Neuronal stem cell (in vitro differentiated cells): ENCODE measurements around the gene PIP5K1C.

Source experiments
- DNase-seq: peaks from one replicate; pipeline ENCODE4 v3.0.0-alpha.2; 2013; ENCODE audit warnings: low spot score
- H2AFZ ChIP-seq: one replicate; pipeline ENCODE4 v1.6.1; 2013; ENCODE audit warnings: mild to moderate bottlenecking, low read length, inconsistent platforms
- H2AK5ac ChIP-seq: 2 replicates; pipeline ENCODE4 v1.6.1; 2013; ENCODE audit warnings: low read depth, mild to moderate bottlenecking, inconsistent platforms, low read length, moderate library complexity, mixed read lengths
- H2BK120ac ChIP-seq: 2 replicates; pipeline ENCODE4 v1.6.1; 2013; ENCODE audit warnings: low read depth, mild to moderate bottlenecking, inconsistent platforms, low read length, moderate library complexity, mixed read lengths
- H2BK12ac ChIP-seq: one replicate; pipeline ENCODE4 v1.6.1; 2013; ENCODE audit warnings: low read length, inconsistent platforms
- H2BK15ac ChIP-seq: 2 replicates; pipeline ENCODE4 v1.6.1; 2013; ENCODE audit warnings: mild to moderate bottlenecking, low read length, inconsistent platforms, mixed read lengths
- H2BK5ac ChIP-seq: one replicate; pipeline ENCODE4 v1.6.1; 2013; ENCODE audit warnings: inconsistent platforms, mild to moderate bottlenecking, low read length, moderate library complexity
- H3K14ac ChIP-seq: one replicate; pipeline ENCODE4 v1.6.1; 2013; ENCODE audit warnings: low read length, inconsistent platforms
- H3K18ac ChIP-seq: 2 replicates; pipeline ENCODE4 v1.6.1; 2013; ENCODE audit warnings: low read length, inconsistent platforms
- H3K23ac ChIP-seq: 2 replicates; pipeline ENCODE4 v1.6.1; 2013; ENCODE audit warnings: low read depth, mild to moderate bottlenecking, mixed read lengths, low read length, inconsistent platforms; ENCODE audit not compliant: poor library complexity
- H3K27ac ChIP-seq: replicated peaks from 3 replicates; pipeline ENCODE4 v1.5.1; 2013; ENCODE audit warnings: low read length, inconsistent platforms
- H3K27me3 ChIP-seq, 3 experiments: 2 replicates each; pipeline ENCODE4 v1.6.1; 2013; ENCODE audit warnings: low read length in 3 of 3, mild to moderate bottlenecking in 2 of 3, inconsistent platforms in 1 of 3, low read depth in 1 of 3, mixed read lengths in 1 of 3, moderate library complexity in 1 of 3; ENCODE audit not compliant: control insufficient read depth in 3 of 3, insufficient read depth in 3 of 3
- H3K36me3 ChIP-seq, 2 donors: replicated peaks in 1 of 2; 2 replicates each; pipeline ENCODE4 v1.6.1; 2013; ENCODE audit warnings: low read length in 2 of 2; ENCODE audit not compliant: control insufficient read depth in 2 of 2, insufficient read depth in 2 of 2
- H3K4ac ChIP-seq: 2 replicates; pipeline ENCODE4 v1.6.1; 2013; ENCODE audit warnings: inconsistent platforms, mild to moderate bottlenecking, low read length, moderate library complexity
- H3K4me1 ChIP-seq, 2 donors: 1 replicate in 1 of 2; 2 replicates in 1 of 2; pipeline ENCODE4 v1.6.1; 2013; ENCODE audit warnings: low read length in 2 of 2, low read depth in 1 of 2; ENCODE audit not compliant: control insufficient read depth in 2 of 2, insufficient read depth in 1 of 2
- H3K4me2 ChIP-seq: one replicate; pipeline ENCODE4 v1.6.1; 2013; ENCODE audit warnings: mild to moderate bottlenecking, low read length, inconsistent platforms; ENCODE audit not compliant: insufficient read depth, poor library complexity, severe bottlenecking
- H3K4me3 ChIP-seq, 2 donors: 2 replicates each; pipeline ENCODE4 v1.5.1; 2013; ENCODE audit warnings: low read length in 2 of 2, mild to moderate bottlenecking in 2 of 2, inconsistent platforms in 1 of 2, moderate library complexity in 1 of 2
- H3K79me1 ChIP-seq: one replicate; pipeline ENCODE4 v1.6.1; 2013; ENCODE audit warnings: low read depth, mild to moderate bottlenecking, inconsistent platforms, low read length, moderate library complexity
- H3K9ac ChIP-seq: one replicate; pipeline ENCODE4 v1.6.1; 2013; ENCODE audit warnings: mild to moderate bottlenecking, low read depth, low read length, inconsistent platforms; ENCODE audit not compliant: poor library complexity
- H3K9me3 ChIP-seq, 2 donors: replicated peaks in 1 of 2; 2 replicates each; pipeline versions ENCODE3 to v1.6.1; 2013; ENCODE audit warnings: low read length in 2 of 2, mild to moderate bottlenecking in 2 of 2, inconsistent platforms in 1 of 2, low read depth in 1 of 2, mixed read lengths in 1 of 2, moderate library complexity in 1 of 2; ENCODE audit not compliant: control insufficient read depth in 2 of 2, insufficient read depth in 1 of 2
- H4K8ac ChIP-seq: one replicate; pipeline ENCODE4 v1.6.1; 2013; ENCODE audit warnings: low read depth, mild to moderate bottlenecking, inconsistent platforms, low read length, moderate library complexity
- H4K91ac ChIP-seq: one replicate; pipeline ENCODE4 v1.6.1; 2013; ENCODE audit warnings: low read length, low read depth, mild to moderate bottlenecking, inconsistent platforms; ENCODE audit not compliant: poor library complexity
- WGBS, 2 donors: extraction: QIAGEN DNeasy Blood & Tissue Kit; methylation state at CpG; one replicate each; pipeline ENCODE4 v1.1.7; 2013; ENCODE audit warnings: missing lambda C conversion rate in 2 of 2, mixed read lengths in 1 of 2; ENCODE audit not compliant: insufficient read length in 2 of 2, insufficient replicate concordance in 1 of 2; ENCODE audit errors: extremely low coverage in 2 of 2; 5-methylcytosine and 5-hydroxymethylcytosine counted together

Gene PIP5K1C

DNA sequence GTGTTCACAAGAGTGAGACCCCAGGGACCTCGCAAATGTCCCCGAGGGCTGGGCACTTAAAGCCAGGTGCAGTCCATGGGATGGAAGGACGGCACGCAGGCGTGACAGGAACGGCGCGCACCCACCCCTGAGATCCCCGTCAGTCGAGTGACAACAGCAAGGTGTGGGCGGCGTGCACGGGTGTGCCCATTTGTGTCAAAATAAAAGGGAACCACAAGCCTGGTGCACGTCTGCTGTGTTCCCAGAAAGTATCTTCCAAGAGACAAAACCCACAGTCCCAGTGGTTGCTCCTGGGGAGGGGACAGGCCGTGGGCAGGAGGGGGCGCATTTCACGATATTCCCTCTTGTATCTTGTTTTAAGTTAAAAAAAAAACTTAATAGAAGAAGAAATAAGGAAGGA lies 58.0 kb downstream of the PIP5K1C start:
- H3K4ac ChIP-seq = no peak overlapping the region
- no peak overlapping the region for H4K91ac ChIP-seq
- H3K27ac ChIP-seq = no peak overlapping the region
- no peak overlapping the region for H3K18ac ChIP-seq
- H3K9me3 ChIP-seq = no peaks in the 10 kb centered on the region
- H3K14ac ChIP-seq = no peak overlapping the region
- peaks cover 19 to 48% of the 10 kb centered on the region in 2 donors for H3K36me3 ChIP-seq
- no peaks in the 10 kb centered on the region for H3K4me1 ChIP-seq
- H2BK120ac ChIP-seq = no peak overlapping the region
- WGBS, 2 donors = no CpG with 5 or more reads among the region's 17 CpGs
- H2AFZ ChIP-seq = no peak overlapping the region
- H3K27me3 ChIP-seq = no peaks in the 10 kb centered on the region
- peaks cover 2% of the 10 kb centered on the region for H3K79me1 ChIP-seq
- H4K8ac ChIP-seq = no peak overlapping the region
- no peak overlapping the region for H3K4me2 ChIP-seq
- no peak overlapping the region for H2BK5ac ChIP-seq
- peak overlapping the region; percentile 44 for H3K23ac ChIP-seq
- H2BK12ac ChIP-seq = no peak overlapping the region
- no peak for DNase-seq
- no peak overlapping the region for H2AK5ac ChIP-seq
- H3K4me3 ChIP-seq = no peak overlapping the region
- H3K9ac ChIP-seq = no peak overlapping the region
- no peak overlapping the region for H2BK15ac ChIP-seq

DNA sequence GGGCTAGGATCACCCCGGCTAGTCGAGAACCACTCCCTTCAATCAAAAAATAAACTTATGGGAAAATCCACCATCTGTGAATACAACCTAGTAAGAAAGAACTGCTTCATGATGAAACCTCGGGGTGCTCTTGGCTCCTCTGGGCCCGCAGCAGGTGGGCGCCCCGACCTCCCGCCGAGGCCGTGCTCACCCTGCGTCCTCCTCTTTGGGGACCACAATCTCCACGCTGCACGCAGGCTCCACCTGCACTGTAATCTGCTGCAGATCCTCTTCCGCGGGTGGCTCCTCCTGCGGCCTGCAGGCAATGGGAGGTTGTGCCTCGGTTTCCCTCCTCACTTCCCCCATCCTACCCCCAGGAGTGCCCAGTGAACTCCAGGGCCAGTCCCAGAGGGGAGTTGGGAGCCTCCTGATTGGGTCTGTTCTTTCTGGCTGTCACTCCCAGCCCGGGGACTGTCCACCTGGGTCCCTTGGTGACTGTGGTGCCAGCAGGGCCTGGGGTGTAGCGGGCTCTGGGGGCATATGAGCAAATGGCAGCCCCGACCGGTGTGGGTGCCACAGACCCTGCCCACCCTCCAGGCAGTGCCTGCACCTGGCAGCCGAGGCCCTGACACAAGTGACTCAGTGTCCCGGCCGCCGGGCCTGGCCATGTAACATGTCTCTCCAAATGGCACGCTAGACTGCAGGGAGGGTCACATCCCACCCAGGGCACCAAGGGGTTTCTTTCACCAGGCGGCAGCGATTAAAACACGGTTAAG lies 58.6 kb downstream of the PIP5K1C start:
- Histone ChIP-seq H2AK5ac (no peak overlapping the region), H3K4me1 (no peaks in the 10 kb centered on the region), H2BK5ac (no peak overlapping the region), H3K79me1 (peaks cover 2% of the 10 kb centered on the region), H3K4ac (no peak overlapping the region), H4K91ac (no peak overlapping the region), H3K9me3 (no peaks in the 10 kb centered on the region), H3K14ac (no peak overlapping the region), H3K36me3 (peaks cover 21 to 47% of the 10 kb centered on the region in 2 donors), H3K4me3 (no peak overlapping the region), H3K27me3 (no peaks in the 10 kb centered on the region), H3K9ac (no peak overlapping the region), H4K8ac (no peak overlapping the region), H3K23ac (peak overlapping the region; percentile 44), H3K27ac (no peak overlapping the region), H3K18ac (no peak overlapping the region), H2BK15ac (no peak overlapping the region), H2BK120ac (no peak overlapping the region), H2AFZ (no peak overlapping the region), H2BK12ac (no peak overlapping the region), H3K4me2 (no peak overlapping the region)
- DNase-seq = no peak
- WGBS, 2 donors = no CpG with 5 or more reads among the region's 28 CpGs

DNA sequence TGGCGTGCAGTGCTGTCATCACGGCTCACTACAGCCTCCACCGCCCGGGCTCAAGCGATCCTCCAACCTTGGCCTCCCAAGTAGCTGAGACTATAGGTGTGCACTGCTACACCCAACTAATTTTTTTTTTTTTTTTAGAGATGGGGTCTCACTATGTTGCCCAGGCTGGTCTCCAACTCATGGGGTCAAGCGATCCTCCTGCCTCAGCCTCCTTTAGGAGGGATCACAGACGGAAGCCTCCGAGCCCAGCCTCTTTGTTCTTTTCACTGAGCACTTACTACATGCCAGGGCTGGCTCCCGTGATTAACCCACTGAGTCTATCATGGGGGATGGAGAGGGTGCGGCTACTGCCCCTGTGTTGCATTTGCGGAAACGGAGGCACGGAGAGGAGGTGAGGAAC lies 60.8 kb downstream of the PIP5K1C start:
- Histone ChIP-seq H3K4me1 (no peaks in the 10 kb centered on the region), H3K79me1 (peaks cover 2% of the 10 kb centered on the region), H4K8ac (no peak overlapping the region), H3K23ac (peak overlapping the region; percentile 17), H2BK15ac (no peak overlapping the region), H3K36me3 (peaks cover 15 to 33% of the 10 kb centered on the region in 2 donors), H2AK5ac (no peak overlapping the region), H2BK12ac (no peak overlapping the region), H3K4ac (no peak overlapping the region), H3K18ac (no peak overlapping the region), H2BK5ac (no peak overlapping the region), H3K9me3 (no peaks in the 10 kb centered on the region), H2AFZ (no peak overlapping the region), H3K27me3 (no peaks in the 10 kb centered on the region), H4K91ac (no peak overlapping the region), H3K14ac (no peak overlapping the region), H3K4me3 (no peak overlapping the region), H3K4me2 (no peak overlapping the region), H3K27ac (no peak overlapping the region), H3K9ac (no peak overlapping the region), H2BK120ac (no peak overlapping the region)
- no CpG with 5 or more reads among the region's 13 CpGs for WGBS, 2 donors
- DNase-seq = no peak

DNA sequence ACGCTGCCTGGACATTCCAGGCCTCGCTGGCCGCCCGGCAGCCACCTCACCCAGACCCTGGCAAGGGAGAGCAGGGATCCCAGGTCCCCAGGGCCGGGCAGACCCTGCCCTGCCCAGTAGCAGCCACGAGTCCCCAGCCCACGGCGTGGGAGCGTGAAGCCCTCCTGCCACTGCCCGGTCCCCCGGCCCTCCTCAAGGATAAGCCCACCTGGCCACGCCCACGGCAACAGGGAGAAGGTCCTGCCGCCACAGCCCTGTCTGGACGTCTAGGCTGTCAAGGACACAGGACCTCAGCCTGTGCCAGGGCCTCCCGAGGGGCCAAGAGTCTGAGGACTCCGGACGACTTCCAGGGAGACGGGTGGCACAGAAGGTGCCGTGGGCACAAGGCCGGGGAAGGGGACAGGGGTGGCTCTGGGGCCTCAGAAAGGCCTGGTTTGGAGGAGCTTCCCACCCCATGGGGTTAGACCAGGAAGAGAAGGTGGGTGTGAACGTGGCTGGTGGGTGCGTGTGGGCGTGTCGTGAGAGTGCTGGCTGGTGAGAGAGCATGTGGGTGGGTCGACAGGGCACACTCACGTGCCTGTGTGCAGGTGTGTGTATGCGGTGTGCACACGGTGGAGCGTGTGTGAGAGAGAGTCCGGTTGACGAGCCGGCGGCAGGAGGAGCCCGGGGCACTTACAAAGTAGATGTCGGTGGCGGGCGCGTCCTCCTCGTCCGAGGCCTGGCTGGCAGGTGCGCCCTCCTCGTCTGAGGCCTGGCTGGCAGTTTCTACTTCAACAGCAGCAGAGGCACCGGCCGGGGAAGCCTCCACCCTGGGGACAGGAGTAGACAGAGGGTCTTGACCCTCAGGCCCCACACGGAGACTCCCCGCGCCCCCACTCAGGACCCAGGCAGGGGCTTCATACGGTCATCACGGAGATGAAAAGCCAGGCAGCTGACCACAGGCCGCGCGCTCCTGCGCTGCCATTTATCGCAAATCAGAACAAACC lies 61.8 kb downstream of the PIP5K1C start:
- no peaks in the 10 kb centered on the region for H3K27me3 ChIP-seq
- no peak overlapping the region for H3K4ac ChIP-seq
- H3K14ac ChIP-seq = no peak overlapping the region
- H3K4me2 ChIP-seq = no peak overlapping the region
- H3K23ac ChIP-seq = no peak overlapping the region
- no peak overlapping the region for H3K18ac ChIP-seq
- H3K9me3 ChIP-seq = no peaks in the 10 kb centered on the region
- DNase-seq = no peak
- WGBS, 2 donors = no CpG with 5 or more reads among the region's 55 CpGs
- no peak overlapping the region for H2BK12ac ChIP-seq
- no peaks in the 10 kb centered on the region for H3K4me1 ChIP-seq
- H3K36me3 ChIP-seq = peaks cover 15 to 33% of the 10 kb centered on the region in 2 donors
- no peak overlapping the region for H3K27ac ChIP-seq
- H4K91ac ChIP-seq = no peak overlapping the region
- H3K4me3 ChIP-seq = peak overlapping the region in 1 of 2 donors; percentile 45
- H2AK5ac ChIP-seq = no peak overlapping the region
- no peak overlapping the region for H2BK120ac ChIP-seq
- H2BK15ac ChIP-seq = no peak overlapping the region
- peaks cover 6% of the 10 kb centered on the region for H3K79me1 ChIP-seq
- H2BK5ac ChIP-seq = peak overlapping the region; percentile 39
- H4K8ac ChIP-seq = no peak overlapping the region
- H3K9ac ChIP-seq = no peak overlapping the region
- H2AFZ ChIP-seq = no peak overlapping the region
